Mesothelial cell of epicardium (in vitro differentiated cells): ENCODE results near the gene MFN2. TPM values are rescaled to one million over a fixed set of nuclear protein-coding genes. Genes with fewer than 3 reads are reported as not detected.

Source experiments
- DNase-seq, 2 experiments: peaks; one replicate each; pipeline ENCODE4 v3.0.0; 2021; ENCODE audit warnings: low spot score in 2 of 2; ENCODE audit not compliant: unreplicated experiment in 2 of 2
- H3K27ac Mint-ChIP-seq: 2 replicates; pipeline ENCODE4 v1.8.0; 2021; ENCODE audit warnings: mixed read lengths
- H3K27me3 Mint-ChIP-seq: 2 replicates; pipeline ENCODE4 v1.8.0; 2021; ENCODE audit warnings: low read depth, mixed read lengths
- H3K36me3 Mint-ChIP-seq: 2 replicates; pipeline ENCODE4 v1.8.0; 2021; ENCODE audit warnings: mixed read lengths
- H3K4me1 Mint-ChIP-seq: 2 replicates; pipeline ENCODE4 v1.8.0; 2021; ENCODE audit warnings: mixed read lengths
- H3K4me3 Mint-ChIP-seq: 2 replicates; pipeline ENCODE4 v1.8.0; 2021; ENCODE audit warnings: mild to moderate bottlenecking, moderate library complexity, mixed read lengths
- H3K9me3 Mint-ChIP-seq: 2 replicates; pipeline ENCODE4 v1.8.0; 2021; ENCODE audit warnings: mixed read lengths
- CTCF ChIP-seq: fragments of 200-600 bp; sonication (generic); IDR thresholded peaks from one replicate; pipeline ENCODE4 v1.5.0; 2021; ENCODE audit warnings: antibody characterized with exemption; ENCODE audit not compliant: unreplicated experiment
- total RNA-seq: library from RNA; stranded (reverse); gene quantifications from 3 replicates; pipeline ENCODE4 v1.2.1, GENCODE V29; 2021

The MFN2 gene
- total RNA-seq, 1 donor from 2014 or later = 53.7 TPM

- no peaks in the 10 kb centered on the region for H3K4me1 Mint-ChIP-seq
- no peak for DNase-seq
- no peak for TF ChIP-seq CTCF
- peaks cover 28% of the 10 kb centered on the region for H3K36me3 Mint-ChIP-seq
- H3K27me3 Mint-ChIP-seq = no peaks in the 10 kb centered on the region
- no peaks in the 10 kb centered on the region for H3K9me3 Mint-ChIP-seq
- H3K4me3 Mint-ChIP-seq = no peak overlapping the region
- H3K27ac Mint-ChIP-seq = no peak overlapping the region
Measured at GRCh38 chr1:11991969-11992676, 11.9 kb downstream of the MFN2 start.

- H3K4me3 Mint-ChIP-seq = no peak overlapping the region
- H3K4me1 Mint-ChIP-seq = no peaks in the 10 kb centered on the region
- H3K27ac Mint-ChIP-seq = no peak overlapping the region
- DNase-seq = no peak
- H3K9me3 Mint-ChIP-seq = no peaks in the 10 kb centered on the region
- no peak for TF ChIP-seq CTCF
- H3K27me3 Mint-ChIP-seq = no peaks in the 10 kb centered on the region
- H3K36me3 Mint-ChIP-seq = peaks cover 31% of the 10 kb centered on the region
Measured at GRCh38 chr1:11997081-11997850, 17.0 kb downstream of the MFN2 start.

- no peaks in the 10 kb centered on the region for H3K9me3 Mint-ChIP-seq
- peaks cover 39% of the 10 kb centered on the region for H3K36me3 Mint-ChIP-seq
- no peaks in the 10 kb centered on the region for H3K27me3 Mint-ChIP-seq
- H3K4me3 Mint-ChIP-seq = no peak overlapping the region
- DNase-seq = no peak
- no peak for TF ChIP-seq CTCF
- H3K4me1 Mint-ChIP-seq = no peaks in the 10 kb centered on the region
- H3K27ac Mint-ChIP-seq = no peak overlapping the region
Measured at GRCh38 chr1:11998636-11999035, 18.4 kb downstream of the MFN2 start.

GRCh38 chr1:11999236-11999635 is 19.0 kb downstream of the MFN2 start:
- H3K27me3 Mint-ChIP-seq = no peaks in the 10 kb centered on the region
- H3K36me3 Mint-ChIP-seq = peaks cover 39% of the 10 kb centered on the region
- no peaks in the 10 kb centered on the region for H3K4me1 Mint-ChIP-seq
- no peak overlapping the region for H3K4me3 Mint-ChIP-seq
- H3K9me3 Mint-ChIP-seq = no peaks in the 10 kb centered on the region
- H3K27ac Mint-ChIP-seq = no peak overlapping the region
- no peak for DNase-seq
- TF ChIP-seq CTCF = no peak

GRCh38 chr1:12001249-12001917 is 21.1 kb downstream of the MFN2 start:
- TF ChIP-seq CTCF = peak; percentile 55
- Mint-ChIP-seq H3K9me3 (no peaks in the 10 kb centered on the region), H3K4me3 (no peak overlapping the region), H3K27me3 (no peaks in the 10 kb centered on the region), H3K36me3 (peaks cover 47% of the 10 kb centered on the region), H3K27ac (no peak overlapping the region), H3K4me1 (no peaks in the 10 kb centered on the region)
- DNase-seq = peak in 1 of 2 experiments; percentile 43
